Activated T-helper 1 cell treated with anti-CD3 and anti-CD28 coated beads, Interleukin-12 subunit alpha, Interleukin-12 subunit beta, Interleukin-2, Interleukin-4 antibody, amounts not matched to agents 30 ng/mL and 10 ng/mL and 1 ng/mL, durations not matched to agents 14 hours and 24 hours and 36 hours (primary cell): ENCODE measurements around the gene RUFY3. TPM values are rescaled to one million over a fixed set of nuclear protein-coding genes. Genes with fewer than 3 reads are reported as not detected.
"Not testable (repeated sequence)": the region's sequence is repeated elsewhere in the genome, so short reads cannot be mapped to it uniquely, and the experiment has no call there.

Experiments
- DNase-seq: peaks from one replicate; pipeline ENCODE4 v3.0.0; 2021; ENCODE audit warnings: low spot score
- H3K27ac Mint-ChIP-seq: one replicate; pipeline ENCODE4 v1.8.0; 2021; ENCODE audit warnings: mild to moderate bottlenecking, mixed read lengths
- H3K27me3 Mint-ChIP-seq: one replicate; pipeline ENCODE4 v1.8.0; 2022; ENCODE audit warnings: mild to moderate bottlenecking, moderate library complexity, mixed read lengths; ENCODE audit not compliant: insufficient read depth
- H3K36me3 Mint-ChIP-seq: one replicate; pipeline ENCODE4 v1.8.0; 2021; ENCODE audit warnings: low read depth, mixed read lengths
- H3K4me1 Mint-ChIP-seq: one replicate; pipeline ENCODE4 v1.8.0; 2021; ENCODE audit warnings: low read depth, mixed read lengths
- H3K4me3 Mint-ChIP-seq: one replicate; pipeline ENCODE4 v1.8.0; 2021; ENCODE audit warnings: mild to moderate bottlenecking, moderate library complexity, mixed read lengths
- H3K9me3 Mint-ChIP-seq: one replicate; pipeline ENCODE4 v1.8.0; 2021; ENCODE audit warnings: mixed read lengths
- intact Hi-C: fragments of 100-400 bp; cut with micrococcal nuclease; formaldehyde crosslinking; loops from one replicate; pipeline ENCODE4 v1.15.1; 2024
- total RNA-seq: library from RNA; stranded (reverse); gene quantifications from 2 replicates; pipeline ENCODE4 v1.2.3, GENCODE V29; 2022

Gene RUFY3
- total RNA-seq, 1 donor from 2014 or later = 12.5 TPM

GRCh38 chr4:70694633-70695032 is 27.1 kb upstream of the RUFY3 start:
- intact Hi-C loops, H3K27ac Mint-ChIP-seq, H3K4me3 Mint-ChIP-seq, DNase-seq, H3K9me3 Mint-ChIP-seq, H3K27me3 Mint-ChIP-seq: not testable (repeated sequence)
- Mint-ChIP-seq H3K4me1 (peaks cover 18% of the 10 kb centered on the region), H3K36me3 (peaks cover 16% of the 10 kb centered on the region)

- H3K27me3 Mint-ChIP-seq, H3K9me3 Mint-ChIP-seq, intact Hi-C loops, H3K27ac Mint-ChIP-seq, H3K36me3 Mint-ChIP-seq, DNase-seq, H3K4me3 Mint-ChIP-seq, H3K4me1 Mint-ChIP-seq: not testable (repeated sequence)
These were observed 23.3 kb upstream of the RUFY3 start for GRCh38 chr4:70698435-70698834.

GRCh38 chr4:70700712-70701111 is 21.1 kb upstream of the RUFY3 start:
- intact Hi-C loops = no loop called here
- no peak for DNase-seq
- Mint-ChIP-seq H3K9me3 (no peaks in the 10 kb centered on the region), H3K4me3 (no peak overlapping the region), H3K36me3 (no peaks in the 10 kb centered on the region), H3K27me3 (peaks cover 3% of the 10 kb centered on the region), H3K27ac (no peak overlapping the region), H3K4me1 (peaks cover 12% of the 10 kb centered on the region)

- peaks cover 18% of the 10 kb centered on the region for H3K4me1 Mint-ChIP-seq
- H3K4me3 Mint-ChIP-seq = no peak overlapping the region
- DNase-seq = no peak
- no peak overlapping the region for H3K27ac Mint-ChIP-seq
- no peaks in the 10 kb centered on the region for H3K36me3 Mint-ChIP-seq
- intact Hi-C loops = no loop called here
- no peaks in the 10 kb centered on the region for H3K9me3 Mint-ChIP-seq
- H3K27me3 Mint-ChIP-seq = peaks cover 3% of the 10 kb centered on the region
These were observed 20.5 kb upstream of the RUFY3 start for GRCh38 chr4:70701271-70701670.

- DNase-seq, H3K27ac Mint-ChIP-seq, H3K36me3 Mint-ChIP-seq, H3K4me3 Mint-ChIP-seq, H3K27me3 Mint-ChIP-seq, intact Hi-C loops, H3K9me3 Mint-ChIP-seq: not testable (repeated sequence)
- peaks cover 24% of the 10 kb centered on the region for H3K4me1 Mint-ChIP-seq
These were observed 19.2 kb upstream of the RUFY3 start for GRCh38 chr4:70702592-70702991.

- H3K27ac Mint-ChIP-seq = peak overlapping the region; percentile 83
- peaks cover 24% of the 10 kb centered on the region for H3K4me1 Mint-ChIP-seq
- intact Hi-C loops = loop anchor here (2.0 kb wide), 1 partner anchor 289 kb away; the partner anchor contains the start of gene DCK
- H3K36me3 Mint-ChIP-seq = no peaks in the 10 kb centered on the region
- H3K9me3 Mint-ChIP-seq = no peaks in the 10 kb centered on the region
- H3K27me3 Mint-ChIP-seq = peaks cover 3% of the 10 kb centered on the region
- H3K4me3 Mint-ChIP-seq = peak overlapping the region; percentile 76
- no peak for DNase-seq
These were observed 18.0 kb upstream of the RUFY3 start for GRCh38 chr4:70703619-70704214.

GRCh38 chr4:70704215-70704930 is 17.4 kb upstream of the RUFY3 start:
- Mint-ChIP-seq H3K27me3 (peaks cover 3% of the 10 kb centered on the region), H3K36me3 (no peaks in the 10 kb centered on the region), H3K9me3 (no peaks in the 10 kb centered on the region), H3K4me1 (peaks cover 24% of the 10 kb centered on the region), H3K4me3 (peak overlapping the region; percentile 76), H3K27ac (peak overlapping the region; percentile 83)
- intact Hi-C loops = loop anchor here (2.0 kb wide), 1 partner anchor 288 kb away; the partner anchor contains the start of gene DCK
- DNase-seq = peak; percentile 38

- no peak for DNase-seq
- no peaks in the 10 kb centered on the region for H3K36me3 Mint-ChIP-seq
- no peak overlapping the region for H3K27ac Mint-ChIP-seq
- H3K4me3 Mint-ChIP-seq = no peak overlapping the region
- peaks cover 26% of the 10 kb centered on the region for H3K4me1 Mint-ChIP-seq
- intact Hi-C loops = loop anchor here (1.0 to 5.0 kb wide), 7 partner anchors 17 to 288 kb away; partner anchors contain the start of genes DCK, GRSF1, MOB1B and UTP3
- H3K9me3 Mint-ChIP-seq = no peaks in the 10 kb centered on the region
- peaks cover 3% of the 10 kb centered on the region for H3K27me3 Mint-ChIP-seq
These were observed 16.9 kb upstream of the RUFY3 start for GRCh38 chr4:70704931-70705182.

- Mint-ChIP-seq H3K4me3 (peak overlapping the region; percentile 94), H3K27ac (peak overlapping the region; percentile 90), H3K36me3 (no peaks in the 10 kb centered on the region), H3K4me1 (peaks cover 28% of the 10 kb centered on the region), H3K27me3 (peaks cover 3% of the 10 kb centered on the region), H3K9me3 (no peaks in the 10 kb centered on the region)
- intact Hi-C loops = loop anchor here (1.0 to 5.0 kb wide), 7 partner anchors 17 to 287 kb away; partner anchors contain the start of genes DCK, GRSF1, MOB1B and UTP3
- peak; percentile 57 for DNase-seq
These were observed 16.4 kb upstream of the RUFY3 start for GRCh38 chr4:70705183-70706043.

- no peaks in the 10 kb centered on the region for H3K36me3 Mint-ChIP-seq
- peak overlapping the region; percentile 90 for H3K27ac Mint-ChIP-seq
- peaks cover 28% of the 10 kb centered on the region for H3K4me1 Mint-ChIP-seq
- DNase-seq = no peak
- intact Hi-C loops = loop anchor here (5.0 kb wide), 1 partner anchor 94 kb away; no protein-coding TSS in a partner anchor
- H3K4me3 Mint-ChIP-seq = peak overlapping the region; percentile 94
- no peaks in the 10 kb centered on the region for H3K9me3 Mint-ChIP-seq
- peaks cover 3% of the 10 kb centered on the region for H3K27me3 Mint-ChIP-seq
These were observed 15.7 kb upstream of the RUFY3 start for GRCh38 chr4:70706044-70706461.

GRCh38 chr4:70706516-70706915 is 15.2 kb upstream of the RUFY3 start:
- Mint-ChIP-seq H3K36me3 (no peaks in the 10 kb centered on the region), H3K9me3 (no peaks in the 10 kb centered on the region), H3K27ac (peak overlapping the region; percentile 90), H3K27me3 (peaks cover 3% of the 10 kb centered on the region), H3K4me1 (peaks cover 28% of the 10 kb centered on the region), H3K4me3 (peak overlapping the region; percentile 94)
- intact Hi-C loops = loop anchor here (5.0 kb wide), 1 partner anchor 94 kb away; no protein-coding TSS in a partner anchor
- DNase-seq = no peak

GRCh38 chr4:70709611-70710205 is 12.1 kb upstream of the RUFY3 start:
- no peak overlapping the region for H3K4me3 Mint-ChIP-seq
- H3K4me1 Mint-ChIP-seq = peaks cover 38% of the 10 kb centered on the region
- H3K9me3 Mint-ChIP-seq = no peaks in the 10 kb centered on the region
- no peaks in the 10 kb centered on the region for H3K27me3 Mint-ChIP-seq
- no peak overlapping the region for H3K27ac Mint-ChIP-seq
- intact Hi-C loops = loop anchor here (5.0 kb wide), 1 partner anchor 97 kb away; no protein-coding TSS in a partner anchor
- peaks cover 2% of the 10 kb centered on the region for H3K36me3 Mint-ChIP-seq
- no peak for DNase-seq
